ENCODE data around the gene CABLES2. TPM values are rescaled to one million over a fixed set of nuclear protein-coding genes. Genes with fewer than 3 reads are reported as not detected.

Gene CABLES2
- total and polyA plus RNA-seq, 5 donors from 2014 or later, result 0.49 to 7.0 (median 1.2) TPM

DNA sequence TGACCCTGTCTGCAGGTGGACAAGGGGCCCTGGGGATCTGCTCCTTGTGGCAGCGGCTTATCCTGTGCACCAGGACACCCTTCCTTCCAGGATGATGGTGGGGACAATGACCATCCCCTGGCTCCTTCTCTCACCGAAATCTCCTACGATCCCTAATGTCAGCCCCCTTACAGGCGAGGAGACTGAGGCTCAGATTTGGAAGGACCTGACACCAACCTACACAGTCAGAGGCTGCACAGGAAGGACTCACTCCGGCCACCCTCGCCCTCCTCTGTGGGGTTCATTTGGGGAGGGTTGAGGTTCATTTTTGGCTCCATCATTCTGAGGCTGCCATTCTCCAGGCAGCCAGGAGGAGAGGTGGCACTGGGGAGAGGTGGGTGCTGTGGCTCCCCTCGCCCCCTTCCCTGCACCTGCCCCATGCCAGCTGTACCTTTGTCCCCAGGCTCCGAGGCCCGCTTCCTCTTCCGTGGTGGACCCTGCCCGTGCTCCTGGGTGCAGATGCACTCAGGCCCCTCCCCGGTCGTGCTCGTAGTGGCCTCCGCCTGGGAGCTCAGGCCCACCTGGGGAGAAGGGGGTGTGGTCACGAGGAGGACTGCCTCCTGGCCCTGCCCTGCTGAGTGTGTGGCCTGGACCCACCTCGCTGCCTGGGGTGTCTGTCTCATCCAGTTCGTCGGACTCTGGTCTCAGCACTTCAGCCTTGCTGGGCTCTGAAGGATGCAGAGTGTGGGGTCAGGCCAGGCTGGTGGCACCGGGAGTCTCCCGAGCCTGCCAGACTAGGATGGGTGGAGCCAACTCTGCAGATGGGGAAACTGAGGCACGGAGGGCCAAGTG, 5.3 kb upstream of the CABLES2 start:
- Mint-ChIP-seq H3K4me1 (peaks cover 0 to 17% (median 0%) of the 10 kb centered on the region in 4 donors), H3K36me3 (no peaks in the 10 kb centered on the region), H3K9me3 (no peaks in the 10 kb centered on the region), H3K27ac (no peak overlapping the region), H3K27me3 (no peaks in the 10 kb centered on the region), H3K4me3 (no peak overlapping the region)
- Histone ChIP-seq H3K4me3 (ENCODE audit: low read depth, low read length) (no peak overlapping the region), H3K36me3 (ENCODE audit: control insufficient read depth, insufficient read depth, low read length) (no peaks in the 10 kb centered on the region), H3K4me1 (ENCODE audit: control insufficient read depth, insufficient read depth, low read length, poor library complexity, severe bottlenecking) (peaks cover 16% of the 10 kb centered on the region), H3K27me3 (ENCODE audit: control insufficient read depth, insufficient read depth, low read length) (no peaks in the 10 kb centered on the region), H3K9me3 (ENCODE audit: control insufficient read depth in 2 of 2, low read length in 2 of 2) (no peaks in the 10 kb centered on the region), H3K27ac (ENCODE audit: insufficient read depth, low read length, poor library complexity, severe bottlenecking) (no peak overlapping the region)
- DNase-seq (no peak), ATAC-seq (ENCODE audit: low read depth in 2 of 2) (no peak)

DNA sequence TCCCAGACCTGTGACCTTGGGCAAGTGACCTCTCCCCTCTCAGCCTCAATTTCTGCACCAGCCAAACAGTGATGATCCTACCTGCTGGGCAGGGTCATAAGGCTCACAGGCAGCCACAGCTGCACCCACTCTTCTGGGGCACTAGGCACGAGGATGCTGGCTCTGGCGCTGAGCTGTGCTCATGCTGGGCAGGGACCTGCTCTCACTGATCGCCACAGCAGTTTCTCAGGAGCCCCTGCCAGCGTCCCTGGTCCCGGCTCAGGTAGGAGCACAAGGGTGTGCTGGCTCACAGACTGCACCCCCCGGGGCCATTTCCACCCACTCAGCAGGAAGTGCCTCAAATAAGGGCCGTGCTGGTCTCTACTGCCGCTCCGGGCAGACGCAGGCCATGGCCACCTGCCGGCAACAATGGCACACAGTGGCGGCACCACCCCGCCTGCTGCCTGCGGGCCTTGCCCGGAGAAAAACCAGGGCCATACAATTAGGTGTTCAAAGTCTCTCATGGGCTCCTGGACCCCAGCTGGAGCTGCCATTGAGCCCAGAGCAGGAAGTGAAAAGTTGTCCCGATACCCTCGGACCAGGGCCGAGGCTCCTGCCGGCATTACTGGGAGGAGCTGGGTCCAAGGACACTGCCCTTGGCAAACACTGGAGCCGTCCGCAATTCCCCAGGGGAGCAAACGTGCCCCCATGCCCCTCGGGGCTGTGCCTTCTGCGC, 4.6 kb upstream of the CABLES2 start:
- Histone ChIP-seq H3K27me3 (ENCODE audit: control insufficient read depth, insufficient read depth, low read length) (no peaks in the 10 kb centered on the region), H3K27ac (ENCODE audit: insufficient read depth, low read length, poor library complexity, severe bottlenecking) (no peak overlapping the region), H3K36me3 (ENCODE audit: control insufficient read depth, insufficient read depth, low read length) (no peaks in the 10 kb centered on the region), H3K4me1 (ENCODE audit: control insufficient read depth, insufficient read depth, low read length, poor library complexity, severe bottlenecking) (peaks cover 19% of the 10 kb centered on the region), H3K9me3 (ENCODE audit: control insufficient read depth in 2 of 2, low read length in 2 of 2) (no peaks in the 10 kb centered on the region), H3K4me3 (ENCODE audit: low read depth, low read length) (no peak overlapping the region)
- H3K4me1 Mint-ChIP-seq, result peaks cover 0 to 17% (median 0%) of the 10 kb centered on the region in 4 donors
- no peaks in the 10 kb centered on the region for H3K27me3 Mint-ChIP-seq
- ATAC-seq (ENCODE audit: low read depth in 2 of 2) (no peak), DNase-seq (no peak)
- no peak overlapping the region for H3K27ac Mint-ChIP-seq
- peak overlapping the region in 1 of 4 donors; percentile 35 for H3K4me3 Mint-ChIP-seq
- no peaks in the 10 kb centered on the region for H3K9me3 Mint-ChIP-seq
- no peaks in the 10 kb centered on the region for H3K36me3 Mint-ChIP-seq

DNA sequence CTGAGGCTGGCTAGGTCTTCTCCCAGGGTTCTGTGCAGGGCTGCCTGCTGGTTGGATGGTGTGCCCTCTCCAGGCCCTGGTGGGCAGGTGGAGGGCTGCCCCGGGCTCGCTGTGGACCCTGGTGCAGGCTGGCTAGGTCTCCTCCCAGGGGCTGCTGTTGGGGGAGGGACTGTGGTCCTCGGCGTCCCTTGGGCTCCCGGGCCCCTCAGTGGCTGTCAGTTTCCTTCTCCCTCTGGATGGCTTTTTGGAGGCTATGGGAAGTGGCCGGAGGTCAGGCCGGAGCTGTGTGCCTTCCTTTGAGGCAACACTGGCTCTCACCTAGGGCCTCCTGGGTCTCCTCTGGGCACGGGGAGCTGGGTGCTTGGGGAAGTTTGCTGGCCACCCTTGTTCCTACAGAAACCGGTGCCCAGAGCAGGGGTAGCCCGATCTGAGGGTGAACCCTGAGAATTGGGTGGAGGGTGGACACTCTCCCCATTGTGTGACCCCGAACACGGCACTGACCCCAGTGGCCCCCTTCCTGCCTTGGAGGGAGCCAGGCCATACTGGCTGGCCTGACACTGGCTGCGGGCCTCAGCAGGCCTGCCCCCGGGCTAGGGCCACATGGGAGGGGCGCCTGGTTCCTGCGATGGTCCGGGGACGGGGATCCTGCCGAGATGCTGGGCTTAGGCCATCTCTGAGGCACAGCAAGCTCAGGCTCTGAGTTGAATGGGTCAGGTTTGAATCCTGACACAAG, 3.8 kb upstream of the CABLES2 start:
- DNase-seq, result no peak
- no peaks in the 10 kb centered on the region for H3K27me3 ChIP-seq (ENCODE audit: control insufficient read depth, insufficient read depth, low read length)
- no peak overlapping the region for H3K4me3 Mint-ChIP-seq
- no peak overlapping the region for H3K27ac Mint-ChIP-seq
- H3K9me3 Mint-ChIP-seq, result peaks cover 0 to 1% (median 0%) of the 10 kb centered on the region in 7 donors
- no peak overlapping the region for H3K27ac ChIP-seq (ENCODE audit: insufficient read depth, low read length, poor library complexity, severe bottlenecking)
- no peaks in the 10 kb centered on the region for H3K9me3 ChIP-seq (ENCODE audit: control insufficient read depth in 2 of 2, low read length in 2 of 2)
- peaks cover 0 to 21% (median 4%) of the 10 kb centered on the region in 4 donors for H3K4me1 Mint-ChIP-seq
- no peaks in the 10 kb centered on the region for H3K27me3 Mint-ChIP-seq
- ATAC-seq (ENCODE audit: low read depth in 2 of 2), result no peak
- no peak overlapping the region for H3K4me3 ChIP-seq (ENCODE audit: low read depth, low read length)
- no peaks in the 10 kb centered on the region for H3K36me3 Mint-ChIP-seq
- no peaks in the 10 kb centered on the region for H3K36me3 ChIP-seq (ENCODE audit: control insufficient read depth, insufficient read depth, low read length)
- H3K4me1 ChIP-seq (ENCODE audit: control insufficient read depth, insufficient read depth, low read length, poor library complexity, severe bottlenecking), result peaks cover 26% of the 10 kb centered on the region

DNA sequence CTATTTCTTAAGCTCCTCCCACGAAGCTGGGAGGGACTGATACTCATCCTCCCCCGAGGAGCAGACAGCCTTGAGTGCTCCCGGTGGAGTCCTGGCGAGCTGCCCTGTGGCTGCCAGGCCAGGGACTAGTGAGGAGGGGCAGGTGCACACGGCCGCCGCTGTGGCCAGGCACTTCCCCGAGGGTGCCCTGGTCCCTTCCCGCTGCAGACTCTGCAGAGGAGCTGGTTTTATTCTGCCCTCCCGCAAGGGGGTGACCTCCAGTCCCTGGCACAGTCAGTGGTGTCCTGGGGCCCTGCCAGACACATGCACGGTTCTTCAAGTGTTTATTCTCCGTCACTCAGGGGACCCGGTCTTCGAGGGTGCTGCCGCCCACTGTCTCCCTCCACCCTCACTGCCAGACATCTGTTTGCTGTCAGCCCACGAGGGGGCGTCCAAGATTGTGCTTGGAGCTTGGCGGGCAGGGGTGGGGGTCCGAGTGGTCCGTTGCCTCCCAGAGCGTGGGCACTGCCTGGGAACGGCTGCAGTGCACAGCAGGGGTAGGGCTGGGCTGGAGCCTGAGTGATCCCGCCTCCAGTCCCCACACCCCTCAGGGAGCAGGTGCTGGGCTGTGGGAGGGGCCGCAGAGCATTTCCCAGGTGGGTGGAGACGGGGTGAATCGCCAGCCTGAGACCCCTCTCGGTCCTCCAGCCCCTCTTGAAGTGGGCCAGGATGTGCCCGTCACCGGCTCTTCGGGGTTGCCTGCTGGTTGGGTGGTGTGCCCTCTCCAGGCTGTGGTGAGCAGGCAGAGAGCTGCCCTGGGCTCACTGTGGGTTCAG, 3.1 kb upstream of the CABLES2 start:
- peak overlapping the region in 1 of 3 donors; percentile 48 for H3K27ac Mint-ChIP-seq
- H3K4me1 Mint-ChIP-seq, result peaks cover 0 to 29% (median 9%) of the 10 kb centered on the region in 4 donors

DNA sequence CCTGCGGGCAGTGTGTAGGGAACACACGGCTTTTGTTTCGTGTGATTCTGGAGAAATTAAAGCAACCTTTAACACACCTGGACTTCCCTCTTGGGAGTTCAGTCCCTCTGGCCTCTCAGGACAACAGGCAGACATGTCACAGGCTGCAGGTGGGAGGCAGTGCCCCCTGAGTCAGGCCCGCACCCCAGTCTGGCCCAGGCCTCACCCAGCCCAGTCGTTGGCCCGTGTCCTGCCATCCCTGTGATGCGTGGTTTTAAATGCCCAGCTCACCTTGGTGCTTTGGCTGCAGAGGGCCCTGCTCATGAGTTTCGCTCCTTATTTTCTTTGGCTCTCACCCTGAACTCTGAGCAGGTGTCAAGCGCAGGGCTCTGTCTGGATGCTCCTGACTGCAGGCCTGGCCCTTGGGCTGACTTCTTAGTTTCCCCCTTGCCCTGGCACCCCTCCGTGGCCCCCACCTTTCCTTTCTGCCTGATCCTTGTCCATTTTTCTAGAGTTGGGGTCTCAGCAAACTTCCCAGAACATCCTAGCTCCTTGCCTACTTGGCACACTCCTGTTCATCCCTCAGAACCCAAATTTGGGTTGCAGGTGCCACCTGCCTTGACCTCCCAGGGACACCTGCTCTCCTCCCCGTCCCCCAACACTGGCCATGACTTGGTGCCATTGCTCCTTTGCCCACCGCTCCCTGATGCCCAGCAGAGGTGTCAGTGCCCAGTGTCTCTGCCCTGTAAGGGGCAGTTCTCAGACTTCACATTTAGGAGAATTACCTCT, 2.2 kb upstream of the CABLES2 start:
- H3K27me3 ChIP-seq (ENCODE audit: control insufficient read depth, insufficient read depth, low read length), result no peaks in the 10 kb centered on the region
- Mint-ChIP-seq H3K4me3 (peak overlapping the region in 3 of 4 donors; percentile 44 to 64 (median 54)), H3K27ac (no peak overlapping the region)

More for the DNA sequence above, 3.1 kb upstream of the CABLES2 start:
- Histone ChIP-seq H3K4me1 (ENCODE audit: control insufficient read depth, insufficient read depth, low read length, poor library complexity, severe bottlenecking) (peaks cover 34% of the 10 kb centered on the region), H3K27ac (ENCODE audit: insufficient read depth, low read length, poor library complexity, severe bottlenecking) (no peak overlapping the region), H3K27me3 (ENCODE audit: control insufficient read depth, insufficient read depth, low read length) (no peaks in the 10 kb centered on the region), H3K36me3 (ENCODE audit: control insufficient read depth, insufficient read depth, low read length) (no peaks in the 10 kb centered on the region), H3K4me3 (ENCODE audit: low read depth, low read length) (no peak overlapping the region), H3K9me3 (ENCODE audit: control insufficient read depth in 2 of 2, low read length in 2 of 2) (no peaks in the 10 kb centered on the region)
- Mint-ChIP-seq H3K27me3 (no peaks in the 10 kb centered on the region), H3K36me3 (no peaks in the 10 kb centered on the region), H3K9me3 (peaks cover 0 to 2% (median 0%) of the 10 kb centered on the region in 7 donors), H3K4me3 (peak overlapping the region in 2 of 4 donors; percentile 54 to 64)
- no peak for ATAC-seq (ENCODE audit: low read depth in 2 of 2)
- peak in 1 of 3 donors; percentile 28 for DNase-seq

DNA sequence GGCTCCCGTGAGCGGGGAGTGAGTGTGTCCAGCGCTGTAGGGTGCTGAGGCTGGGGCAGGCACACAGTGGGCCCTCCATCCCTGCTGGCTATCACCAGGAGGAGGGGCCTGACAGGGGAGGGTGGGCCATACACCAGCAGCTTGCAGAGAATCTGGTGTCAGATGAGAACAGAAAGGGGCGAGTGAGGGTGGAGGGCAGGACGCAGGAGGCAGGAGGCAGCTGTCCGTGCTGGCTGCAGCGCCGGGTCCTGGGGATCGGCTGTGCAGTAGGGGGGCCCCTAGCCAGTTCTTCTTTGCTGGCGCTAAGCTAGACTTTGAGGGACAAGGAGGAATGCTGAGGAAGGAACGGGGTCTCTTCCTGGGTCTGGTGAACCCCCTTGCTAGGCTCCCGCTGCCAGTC, 1.6 kb upstream of the CABLES2 start:
- Mint-ChIP-seq H3K4me3 (no peak overlapping the region), H3K4me1 (peaks cover 0 to 38% (median 10%) of the 10 kb centered on the region in 4 donors), H3K27ac (peak overlapping the region in 1 of 3 donors; percentile 80), H3K9me3 (peaks cover 0 to 2% (median 0%) of the 10 kb centered on the region in 7 donors), H3K27me3 (no peaks in the 10 kb centered on the region), H3K36me3 (no peaks in the 10 kb centered on the region)
- Histone ChIP-seq H3K9me3 (ENCODE audit: control insufficient read depth in 2 of 2, low read length in 2 of 2) (no peaks in the 10 kb centered on the region), H3K4me3 (ENCODE audit: low read depth, low read length) (no peak overlapping the region), H3K27me3 (ENCODE audit: control insufficient read depth, insufficient read depth, low read length) (no peaks in the 10 kb centered on the region), H3K27ac (ENCODE audit: insufficient read depth, low read length, poor library complexity, severe bottlenecking) (no peak overlapping the region), H3K36me3 (ENCODE audit: control insufficient read depth, insufficient read depth, low read length) (no peaks in the 10 kb centered on the region), H3K4me1 (ENCODE audit: control insufficient read depth, insufficient read depth, low read length, poor library complexity, severe bottlenecking) (peaks cover 37% of the 10 kb centered on the region)
- ATAC-seq (ENCODE audit: low read depth in 2 of 2) (no peak), DNase-seq (no peak)

More for the DNA sequence above, 2.2 kb upstream of the CABLES2 start:
- Histone ChIP-seq H3K36me3 (ENCODE audit: control insufficient read depth, insufficient read depth, low read length) (no peaks in the 10 kb centered on the region), H3K4me1 (ENCODE audit: control insufficient read depth, insufficient read depth, low read length, poor library complexity, severe bottlenecking) (peaks cover 37% of the 10 kb centered on the region), H3K9me3 (ENCODE audit: control insufficient read depth in 2 of 2, low read length in 2 of 2) (no peaks in the 10 kb centered on the region), H3K27ac (ENCODE audit: insufficient read depth, low read length, poor library complexity, severe bottlenecking) (no peak overlapping the region), H3K4me3 (ENCODE audit: low read depth, low read length) (no peak overlapping the region)
- Mint-ChIP-seq H3K27me3 (no peaks in the 10 kb centered on the region), H3K4me1 (peaks cover 0 to 33% (median 10%) of the 10 kb centered on the region in 4 donors), H3K36me3 (no peaks in the 10 kb centered on the region), H3K9me3 (peaks cover 0 to 2% (median 0%) of the 10 kb centered on the region in 7 donors)
- ATAC-seq (ENCODE audit: low read depth in 2 of 2) (no peak), DNase-seq (no peak)

Data from CD4-positive, CD25-positive, alpha-beta regulatory T cell (primary cell).